ENCODE results near the gene NRTN.
"Not testable (repeated sequence)": the region's sequence is repeated elsewhere in the genome, so short reads cannot be mapped to it uniquely, and the experiment has no call there.

Gene NRTN

GRCh38 chr19:5873617-5874199 is 68.8 kb downstream of the NRTN start:
- no peak for DNase-seq

- not testable (repeated sequence) for DNase-seq
Measured at GRCh38 chr19:5874496-5874895, 69.6 kb downstream of the NRTN start.

- DNase-seq, result no peak
Measured at GRCh38 chr19:5877427-5877826, 72.6 kb downstream of the NRTN start.

- no peak for DNase-seq
Measured at GRCh38 chr19:5877882-5878281, 73.0 kb downstream of the NRTN start.
